ENCODE data around the gene VAMP8. TPM values are rescaled to one million over a fixed set of nuclear protein-coding genes. Genes with fewer than 3 reads are reported as not detected.

The VAMP8 gene
- total RNA-seq, 1 donor from 2014 or later: 2.1 TPM

GRCh38 chr2:85623991-85624390, 46.6 kb downstream of the VAMP8 start:
- Mint-ChIP-seq H3K36me3 (ENCODE audit: low read depth) (peaks cover 37% of the 10 kb centered on the region), H3K4me3 (ENCODE audit: unreplicated experiment) (no peak overlapping the region), H3K4me1 (ENCODE audit: low read depth) (peaks cover 5% of the 10 kb centered on the region)

GRCh38 chr2:85628658-85629057, 51.3 kb downstream of the VAMP8 start:
- no peak overlapping the region for H3K4me3 Mint-ChIP-seq (ENCODE audit: unreplicated experiment)
- H3K36me3 Mint-ChIP-seq (ENCODE audit: low read depth): peaks cover 41% of the 10 kb centered on the region
- DNase-seq (ENCODE audit: low spot score): no peak
- no peaks in the 10 kb centered on the region for H3K9me3 Mint-ChIP-seq (ENCODE audit: low read depth)
- TF ChIP-seq CTCF (IDR thresholded peaks at IDR 0.05): no peak
- no peaks in the 10 kb centered on the region for H3K27me3 Mint-ChIP-seq (ENCODE audit: low read depth)
- no peaks in the 10 kb centered on the region for H3K4me1 Mint-ChIP-seq (ENCODE audit: low read depth)
- H3K27ac Mint-ChIP-seq (ENCODE audit: unreplicated experiment): no peak overlapping the region

More at GRCh38 chr2:85623991-85624390, 46.6 kb downstream of the VAMP8 start:
- Mint-ChIP-seq H3K9me3 (ENCODE audit: low read depth) (no peaks in the 10 kb centered on the region), H3K27ac (ENCODE audit: unreplicated experiment) (no peak overlapping the region), H3K27me3 (ENCODE audit: low read depth) (no peaks in the 10 kb centered on the region)
- TF ChIP-seq CTCF (IDR thresholded peaks at IDR 0.05): no peak
- DNase-seq (ENCODE audit: low spot score): no peak

- no peak for DNase-seq (ENCODE audit: low spot score)
- no peak for TF ChIP-seq CTCF (IDR thresholded peaks at IDR 0.05)
- Mint-ChIP-seq H3K27ac (ENCODE audit: unreplicated experiment) (peak overlapping the region; percentile 12), H3K4me1 (ENCODE audit: low read depth) (no peaks in the 10 kb centered on the region), H3K9me3 (ENCODE audit: low read depth) (no peaks in the 10 kb centered on the region), H3K27me3 (ENCODE audit: low read depth) (no peaks in the 10 kb centered on the region), H3K36me3 (ENCODE audit: low read depth) (peaks cover 33% of the 10 kb centered on the region), H3K4me3 (ENCODE audit: unreplicated experiment) (no peak overlapping the region)
These were observed 53.9 kb downstream of the VAMP8 start for GRCh38 chr2:85631316-85631715.

Other genes starting within 250 kb of the VAMP8 start
- 79.7 to 101 TPM (median 84.8 TPM) in 3 replicates for gene TGOLN2, start 249.6 kb upstream of the VAMP8 start, total RNA-seq
- gene RETSAT, start 223.1 kb upstream of the VAMP8 start, total RNA-seq: 35.6 to 40.3 TPM (median 36.3 TPM) in 3 replicates
- gene ELMOD3, start 222.8 kb upstream of the VAMP8 start, total RNA-seq: 14.3 to 20.0 TPM (median 15.2 TPM) in 3 replicates
- gene CAPG, start 167.2 kb upstream of the VAMP8 start, total RNA-seq: 40.5 to 77.6 TPM (median 76.5 TPM) in 3 replicates
- gene SH2D6, start 158.9 kb upstream of the VAMP8 start, total RNA-seq: 0.47 TPM in 1 of 3 replicates, not detected in the others
- gene MAT2A, start 38.4 kb upstream of the VAMP8 start, total RNA-seq: 119 to 155 TPM (median 144 TPM) in 3 replicates
- 55.7 to 78.6 TPM (median 58.6 TPM) in 3 replicates for gene GGCX, start 16.1 kb upstream of the VAMP8 start, total RNA-seq
- gene VAMP5, start 6.8 kb downstream of the VAMP8 start, total RNA-seq: 1.8 to 2.4 TPM in 2 of 3 replicates, not detected in the other
- 76.3 to 93.9 TPM (median 89.4 TPM) in 3 replicates for gene RNF181, start 18.2 kb downstream of the VAMP8 start, total RNA-seq
- gene TMEM150A, start 25.1 kb downstream of the VAMP8 start, total RNA-seq: 17.1 to 19.9 TPM (median 17.9 TPM) in 3 replicates
- gene C2orf68, start 34.5 kb downstream of the VAMP8 start, total RNA-seq: 19.4 to 33.9 TPM (median 21.3 TPM) in 3 replicates
- gene USP39, start 38.6 kb downstream of the VAMP8 start, total RNA-seq: 34.7 to 40.4 TPM (median 35.1 TPM) in 3 replicates
- not detected in 3 replicates for gene SFTPB, start 90.6 kb downstream of the VAMP8 start, total RNA-seq
- not detected in 3 replicates for gene GNLY, start 116.8 kb downstream of the VAMP8 start, total RNA-seq
- 2.2 to 10.3 TPM (median 2.7 TPM) in 3 replicates for gene ATOH8, start 176.4 kb downstream of the VAMP8 start, total RNA-seq

Measured in chondrocyte (in vitro differentiated cells).